BLaER1 (cell line): ENCODE results near the gene TECTA.

Experiments
- H3K27ac ChIP-seq: shearing (Covaris generic); formaldehyde crosslinking; 2 replicates; pipeline ENCODE4 v1.8.1; 2022
- H3K27me3 ChIP-seq: shearing (Covaris generic); formaldehyde crosslinking; 2 replicates; pipeline ENCODE4 v1.8.1; 2022
- H3K36me3 ChIP-seq: shearing (Covaris generic); formaldehyde crosslinking; 2 replicates; pipeline ENCODE4 v1.8.1; 2022
- H3K4me1 ChIP-seq: shearing (Covaris generic); formaldehyde crosslinking; 2 replicates; pipeline ENCODE4 v1.8.1; 2022
- H3K4me2 ChIP-seq: shearing (Covaris generic); formaldehyde crosslinking; 2 replicates; pipeline ENCODE4 v1.8.1; 2022
- H3K4me3 ChIP-seq: shearing (Covaris generic); formaldehyde crosslinking; 2 replicates; pipeline ENCODE4 v1.8.1; 2022
- H3K9ac ChIP-seq: shearing (Covaris generic); formaldehyde crosslinking; 2 replicates; pipeline ENCODE4 v1.8.1; 2022
- H3K9me3 ChIP-seq: shearing (Covaris generic); formaldehyde crosslinking; 2 replicates; pipeline ENCODE4 v1.8.1; 2022
- H4K20me1 ChIP-seq: shearing (Covaris generic); formaldehyde crosslinking; 2 replicates; pipeline ENCODE4 v1.8.1; 2022
- Cebpa-rat ChIP-seq: shearing (Covaris generic); IDR thresholded peaks from 2 replicates; pipeline ENCODE4 v1.8.1; 2022

The TECTA gene

GRCh38 chr11:121090145-121090721 is 10.8 kb upstream of the TECTA start:
- H3K9ac ChIP-seq, result no peak overlapping the region
- H3K4me3 ChIP-seq, result no peak overlapping the region
- H3K9me3 ChIP-seq, result no peaks in the 10 kb centered on the region
- H3K4me1 ChIP-seq, result no peaks in the 10 kb centered on the region
- H3K36me3 ChIP-seq, result peaks cover 35% of the 10 kb centered on the region
- no peak for TF ChIP-seq Cebpa-rat
- H3K27me3 ChIP-seq, result no peaks in the 10 kb centered on the region
- H4K20me1 ChIP-seq, result no peaks in the 10 kb centered on the region
- H3K4me2 ChIP-seq, result no peak overlapping the region
- H3K27ac ChIP-seq, result no peak overlapping the region

GRCh38 chr11:121091492-121092152 is 9.4 kb upstream of the TECTA start:
- H3K4me1 ChIP-seq, result no peaks in the 10 kb centered on the region
- no peak overlapping the region for H3K9ac ChIP-seq
- no peak overlapping the region for H3K4me2 ChIP-seq
- peaks cover 23% of the 10 kb centered on the region for H3K36me3 ChIP-seq
- H3K27me3 ChIP-seq, result no peaks in the 10 kb centered on the region
- no peaks in the 10 kb centered on the region for H3K9me3 ChIP-seq
- no peak overlapping the region for H3K27ac ChIP-seq
- TF ChIP-seq Cebpa-rat, result no peak
- H4K20me1 ChIP-seq, result no peaks in the 10 kb centered on the region
- no peak overlapping the region for H3K4me3 ChIP-seq

GRCh38 chr11:121095561-121095960 is 5.5 kb upstream of the TECTA start:
- Histone ChIP-seq H3K36me3 (no peaks in the 10 kb centered on the region), H3K27me3 (no peaks in the 10 kb centered on the region), H3K4me1 (no peaks in the 10 kb centered on the region), H3K9ac (no peak overlapping the region), H3K9me3 (no peaks in the 10 kb centered on the region), H3K27ac (no peak overlapping the region), H4K20me1 (no peaks in the 10 kb centered on the region), H3K4me2 (no peak overlapping the region), H3K4me3 (no peak overlapping the region)
- TF ChIP-seq Cebpa-rat, result no peak

GRCh38 chr11:121099364-121099763 is 1.7 kb upstream of the TECTA start:
- TF ChIP-seq Cebpa-rat, result no peak
- Histone ChIP-seq H3K4me1 (no peaks in the 10 kb centered on the region), H3K36me3 (no peaks in the 10 kb centered on the region), H3K4me2 (no peak overlapping the region), H4K20me1 (no peaks in the 10 kb centered on the region), H3K27ac (no peak overlapping the region), H3K9ac (no peak overlapping the region), H3K27me3 (no peaks in the 10 kb centered on the region), H3K9me3 (no peaks in the 10 kb centered on the region), H3K4me3 (no peak overlapping the region)

- no peaks in the 10 kb centered on the region for H4K20me1 ChIP-seq
- no peaks in the 10 kb centered on the region for H3K9me3 ChIP-seq
- H3K4me1 ChIP-seq, result no peaks in the 10 kb centered on the region
- no peaks in the 10 kb centered on the region for H3K27me3 ChIP-seq
- TF ChIP-seq Cebpa-rat, result no peak
- no peak overlapping the region for H3K4me3 ChIP-seq
- H3K9ac ChIP-seq, result no peak overlapping the region
- H3K36me3 ChIP-seq, result no peaks in the 10 kb centered on the region
- no peak overlapping the region for H3K27ac ChIP-seq
- no peak overlapping the region for H3K4me2 ChIP-seq
Measured at GRCh38 chr11:121099885-121100284, 1.2 kb upstream of the TECTA start.

- Histone ChIP-seq H3K27me3 (no peaks in the 10 kb centered on the region), H3K9me3 (no peaks in the 10 kb centered on the region), H4K20me1 (no peaks in the 10 kb centered on the region), H3K4me1 (no peaks in the 10 kb centered on the region), H3K4me2 (no peak overlapping the region), H3K4me3 (no peak overlapping the region), H3K27ac (no peak overlapping the region), H3K36me3 (no peaks in the 10 kb centered on the region), H3K9ac (no peak overlapping the region)
- no peak for TF ChIP-seq Cebpa-rat
Measured at GRCh38 chr11:121104312-121104762, 3.3 kb downstream of the TECTA start.

GRCh38 chr11:121105063-121105480 is 4.0 kb downstream of the TECTA start:
- Histone ChIP-seq H3K4me1 (no peaks in the 10 kb centered on the region), H3K4me2 (no peak overlapping the region), H3K27me3 (no peaks in the 10 kb centered on the region), H3K9ac (no peak overlapping the region), H4K20me1 (no peaks in the 10 kb centered on the region), H3K9me3 (no peaks in the 10 kb centered on the region), H3K27ac (no peak overlapping the region), H3K36me3 (no peaks in the 10 kb centered on the region), H3K4me3 (no peak overlapping the region)
- no peak for TF ChIP-seq Cebpa-rat

- TF ChIP-seq Cebpa-rat, result no peak
Measured at GRCh38 chr11:121105481-121106195, 4.6 kb downstream of the TECTA start.

GRCh38 chr11:121106812-121107211 is 5.8 kb downstream of the TECTA start:
- no peaks in the 10 kb centered on the region for H4K20me1 ChIP-seq
- H3K4me1 ChIP-seq, result no peaks in the 10 kb centered on the region
- H3K27ac ChIP-seq, result no peak overlapping the region
- no peaks in the 10 kb centered on the region for H3K27me3 ChIP-seq
- no peak overlapping the region for H3K9ac ChIP-seq
- no peak overlapping the region for H3K4me3 ChIP-seq
- H3K36me3 ChIP-seq, result no peaks in the 10 kb centered on the region
- no peak overlapping the region for H3K4me2 ChIP-seq
- no peak for TF ChIP-seq Cebpa-rat
- no peaks in the 10 kb centered on the region for H3K9me3 ChIP-seq

More at GRCh38 chr11:121105481-121106195, 4.6 kb downstream of the TECTA start:
- no peak overlapping the region for H3K4me3 ChIP-seq
- H3K4me1 ChIP-seq, result no peaks in the 10 kb centered on the region
- H3K27me3 ChIP-seq, result no peaks in the 10 kb centered on the region
- no peaks in the 10 kb centered on the region for H3K9me3 ChIP-seq
- H3K36me3 ChIP-seq, result no peaks in the 10 kb centered on the region
- H3K9ac ChIP-seq, result no peak overlapping the region
- no peak overlapping the region for H3K4me2 ChIP-seq
- H3K27ac ChIP-seq, result no peak overlapping the region
- H4K20me1 ChIP-seq, result no peaks in the 10 kb centered on the region

- no peak overlapping the region for H3K9ac ChIP-seq
- H3K27ac ChIP-seq, result no peak overlapping the region
- no peaks in the 10 kb centered on the region for H4K20me1 ChIP-seq
- no peaks in the 10 kb centered on the region for H3K36me3 ChIP-seq
- no peaks in the 10 kb centered on the region for H3K27me3 ChIP-seq
- no peak overlapping the region for H3K4me3 ChIP-seq
- TF ChIP-seq Cebpa-rat, result no peak
- no peaks in the 10 kb centered on the region for H3K9me3 ChIP-seq
- no peak overlapping the region for H3K4me2 ChIP-seq
- peaks cover 8% of the 10 kb centered on the region for H3K4me1 ChIP-seq
Measured at GRCh38 chr11:121108413-121108812, 7.4 kb downstream of the TECTA start.
